Endothelial cell of umbilical vein (primary cell): Measurements from ENCODE around the gene SOHLH1. TPM values are rescaled to one million over a fixed set of nuclear protein-coding genes. Genes with fewer than 3 reads are reported as not detected.

Experiments used
- BruUV-seq: library from RNA; stranded (reverse); fragments of 400-500 nt; replicated peaks from 2 replicates; lab custom pipeline; 2021; lab: Mats Ljungman, UMichigan
- CTCF ChIA-PET: fragments of 300-600, 350-600 bp; sonication (Branson Sonifier 250); formaldehyde crosslinking; loops from one replicate; lab custom pipeline; 2021; ENCODE audit warnings: antibody characterized with exemption, inconsistent platforms; lab: Charles Lee
- POLR2A ChIA-PET: fragments of 300-600, 350-600 bp; sonication (Branson Sonifier 250); formaldehyde crosslinking; loops from one replicate; lab custom pipeline; 2021; ENCODE audit warnings: antibody characterized with exemption, inconsistent platforms; lab: Charles Lee
- DNase-seq: peaks from one replicate; pipeline ENCODE4 v3.0.0-alpha.2; 2011; ENCODE audit warnings: low read depth, low spot score
- FAIRE-seq: peaks from 2 replicates; lab custom pipeline; 2011; peaks lifted over from hg19 to GRCh38; lab: Jason Lieb, UNC
- H2AFZ ChIP-seq: 2 replicates; pipeline ENCODE4 v1.6.0; 2012; ENCODE audit warnings: low read depth, low read length, control low read depth, inconsistent platforms
- H3K27ac ChIP-seq: 2 replicates; pipeline ENCODE4 v1.5.1; 2011; ENCODE audit warnings: low read depth, mild to moderate bottlenecking, control low read depth, low read length, moderate library complexity; ENCODE audit not compliant: insufficient read depth
- H3K27me3 ChIP-seq, 2 experiments: 2 replicates each; pipeline versions ENCODE4 v1.6.0 to v1.6.1; 2011; ENCODE audit warnings: low read length in 2 of 2, mixed read lengths in 1 of 2; ENCODE audit not compliant: control insufficient read depth in 2 of 2, insufficient read depth in 2 of 2
- H3K36me3 ChIP-seq, 2 experiments: 2 replicates in 1 of 2; 3 replicates in 1 of 2; pipeline ENCODE4 v1.5.1; 2011; ENCODE audit warnings: low read length in 2 of 2, mild to moderate bottlenecking in 1 of 2, moderate library complexity in 1 of 2; ENCODE audit not compliant: control insufficient read depth in 2 of 2, insufficient read depth in 2 of 2; ENCODE audit errors: extremely low read depth in 1 of 2
- H3K4me1 ChIP-seq: 3 replicates; pipeline ENCODE4 v1.5.1; 2011; ENCODE audit warnings: mild to moderate bottlenecking, low read length; ENCODE audit not compliant: control insufficient read depth, insufficient read depth; ENCODE audit errors: extremely low read depth
- H3K4me2 ChIP-seq: 2 replicates; pipeline ENCODE4 v1.6.1; 2011; ENCODE audit warnings: low read length, control low read depth, mixed read lengths; ENCODE audit not compliant: insufficient read depth
- H3K4me3 ChIP-seq, 3 experiments: fragments of 200-600 bp in 1 of 3; sonication (generic), shearing (Covaris generic) in 1 of 3; replicated peaks in 1 of 3; 2 replicates each; pipeline ENCODE4 v1.5.1; 2011 to 2016; ENCODE audit warnings: control low read depth in 3 of 3, low read length in 3 of 3, mild to moderate bottlenecking in 2 of 3, inconsistent platforms in 1 of 3, low read depth in 1 of 3, moderate library complexity in 1 of 3; ENCODE audit not compliant: insufficient read depth in 1 of 3
- H3K79me2 ChIP-seq: 2 replicates; pipeline ENCODE4 v1.6.0; 2012; ENCODE audit warnings: low read length, inconsistent platforms; ENCODE audit not compliant: control insufficient read depth, insufficient read depth
- H3K9ac ChIP-seq: replicated peaks from 2 replicates; pipeline ENCODE3; 2011; ENCODE audit warnings: low read length, control low read depth; ENCODE audit not compliant: insufficient read depth; ENCODE audit errors: extremely low read depth
- H3K9me1 ChIP-seq: replicated peaks from 3 replicates; pipeline ENCODE4 v1.6.0; 2011; ENCODE audit warnings: mild to moderate bottlenecking, low read length; ENCODE audit not compliant: control insufficient read depth, insufficient read depth; ENCODE audit errors: extremely low read depth
- H3K9me3 ChIP-seq: replicated peaks from 2 replicates; pipeline ENCODE4 v1.5.1; 2012; ENCODE audit warnings: low read length, inconsistent platforms; ENCODE audit not compliant: control insufficient read depth, insufficient read depth
- H4K20me1 ChIP-seq: replicated peaks from 2 replicates; pipeline ENCODE3; 2011; ENCODE audit warnings: mild to moderate bottlenecking, low read length; ENCODE audit not compliant: control insufficient read depth, insufficient read depth; ENCODE audit errors: extremely low read depth
- EZH2 ChIP-seq: IDR thresholded peaks from 2 replicates; pipeline ENCODE4 v1.6.1; 2012; ENCODE audit warnings: borderline replicate concordance, low read depth, mild to moderate bottlenecking, moderate library complexity, low read length, inconsistent platforms; ENCODE audit not compliant: severe bottlenecking
- FOS ChIP-seq: IDR thresholded peaks from 2 replicates; pipeline ENCODE4 v1.6.1; 2011; ENCODE audit warnings: mild to moderate bottlenecking, low read length, moderate library complexity, borderline replicate concordance; ENCODE audit not compliant: insufficient read depth
- GATA2 ChIP-seq: IDR thresholded peaks from 2 replicates; pipeline ENCODE4 v1.7.0; 2011; ENCODE audit warnings: low read depth, mild to moderate bottlenecking, moderate library complexity, mixed read lengths, low read length; ENCODE audit not compliant: insufficient read length, insufficient read depth
- MAX ChIP-seq: IDR thresholded peaks from 2 replicates; pipeline ENCODE4 v1.6.1; 2011; ENCODE audit not compliant: insufficient read depth, insufficient read length
- POLR2A ChIP-seq: IDR thresholded peaks from 2 replicates; pipeline ENCODE4 v1.6.1; 2012; ENCODE audit warnings: low read depth, mild to moderate bottlenecking, control low read depth, low read length
- POLR2AphosphoS5 ChIP-seq: IDR thresholded peaks from 2 replicates; pipeline ENCODE4 v1.6.1; 2012; ENCODE audit warnings: low read depth, mild to moderate bottlenecking, control low read depth, low read length, moderate library complexity; ENCODE audit not compliant: insufficient read depth
- dilution Hi-C: fragments of 300-500 bp; cut with MboI; formaldehyde crosslinking; loops from one replicate; pipeline ENCODE4 v1.15.0; 2019; ENCODE audit warnings: low sequenced_read_pairs; ENCODE audit not compliant: extremely low pct_ligation_motif_present
- intact Hi-C: fragments of 100-400 bp; cut with micrococcal nuclease; formaldehyde crosslinking; loops from one replicate; pipeline ENCODE4 v1.10.0; 2022
- polyA plus RNA-seq, 4 experiments: library from polyadenylated mRNA; depleted of rRNA in 3 of 4; stranded (reverse) in 3 of 4; unstranded in 1 of 4; fragments of >200 nt; gene quantifications; 2 replicates each; pipeline versions ENCODE4 v1.2.1 to v1.2.3, GENCODE V29; 2011 to 2012; ENCODE audit warnings: missing spikeins in 1 of 4
- total RNA-seq: library from RNA; stranded (reverse); gene quantifications from 2 replicates; pipeline ENCODE4 v1.2.3, GENCODE V29; 2021
- TF ChIP-seq, protein P1 (sequence below), 2 donors: IDR thresholded peaks; 1 replicate in 1 of 2; 2 replicates in 1 of 2; pipeline ENCODE4 v1.5.1; 2011; ENCODE audit warnings: low read length in 2 of 2, mild to moderate bottlenecking in 2 of 2, moderate library complexity in 2 of 2, control low read depth in 1 of 2, inconsistent platforms in 1 of 2, low read depth in 1 of 2; ENCODE audit not compliant: insufficient read depth in 1 of 2; ENCODE audit errors: extremely low read depth in 1 of 2

Gene SOHLH1
- total and polyA plus RNA-seq, 2 donors (not counting 3 experiments of a cell fraction or from before 2014, with no cell fraction given): not detected

- no TSS peak for BruUV-seq
- intact Hi-C loops: no loop called here
- no peak overlapping the region for H3K4me2 ChIP-seq
- H3K9me3 ChIP-seq: no peaks in the 10 kb centered on the region
- H4K20me1 ChIP-seq: no peaks in the 10 kb centered on the region
- DNase-seq (no peak), FAIRE-seq (no peak)
- no peaks in the 10 kb centered on the region for H3K27me3 ChIP-seq
- H3K36me3 ChIP-seq: no peaks in the 10 kb centered on the region
- POLR2A ChIA-PET: no interaction called here
- no peak overlapping the region for H3K4me3 ChIP-seq
- TF ChIP-seq POLR2AphosphoS5 (no peak), GATA2 (no peak), FOS (no peak), MAX (no peak), POLR2A (no peak), EZH2 (no peak)
- TF ChIP-seq, protein P1, sequence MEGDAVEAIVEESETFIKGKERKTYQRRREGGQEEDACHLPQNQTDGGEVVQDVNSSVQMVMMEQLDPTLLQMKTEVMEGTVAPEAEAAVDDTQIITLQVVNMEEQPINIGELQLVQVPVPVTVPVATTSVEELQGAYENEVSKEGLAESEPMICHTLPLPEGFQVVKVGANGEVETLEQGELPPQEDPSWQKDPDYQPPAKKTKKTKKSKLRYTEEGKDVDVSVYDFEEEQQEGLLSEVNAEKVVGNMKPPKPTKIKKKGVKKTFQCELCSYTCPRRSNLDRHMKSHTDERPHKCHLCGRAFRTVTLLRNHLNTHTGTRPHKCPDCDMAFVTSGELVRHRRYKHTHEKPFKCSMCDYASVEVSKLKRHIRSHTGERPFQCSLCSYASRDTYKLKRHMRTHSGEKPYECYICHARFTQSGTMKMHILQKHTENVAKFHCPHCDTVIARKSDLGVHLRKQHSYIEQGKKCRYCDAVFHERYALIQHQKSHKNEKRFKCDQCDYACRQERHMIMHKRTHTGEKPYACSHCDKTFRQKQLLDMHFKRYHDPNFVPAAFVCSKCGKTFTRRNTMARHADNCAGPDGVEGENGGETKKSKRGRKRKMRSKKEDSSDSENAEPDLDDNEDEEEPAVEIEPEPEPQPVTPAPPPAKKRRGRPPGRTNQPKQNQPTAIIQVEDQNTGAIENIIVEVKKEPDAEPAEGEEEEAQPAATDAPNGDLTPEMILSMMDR (IDR thresholded peaks at IDR 0.05; ENCODE audit: extremely low read depth in 1 of 2, insufficient read depth in 1 of 2, low read depth in 1 of 2, low read length in 2 of 2): no peak
- no peaks in the 10 kb centered on the region for H3K79me2 ChIP-seq
- H3K27ac ChIP-seq: no peak overlapping the region
- dilution Hi-C loops: no loop called here
- CTCF ChIA-PET: interaction anchor here (1.4 kb wide), 1 partner anchor 18 kb away, joined by 3 read pairs; no protein-coding TSS in a partner anchor
- H3K9ac ChIP-seq: no peak overlapping the region
- no peaks in the 10 kb centered on the region for H3K9me1 ChIP-seq
- no peak overlapping the region for H2AFZ ChIP-seq
- no peaks in the 10 kb centered on the region for H3K4me1 ChIP-seq
Measured at GRCh38 chr9:135743546-135744332, 44.5 kb upstream of the SOHLH1 start.
